Adipose tissue (tissue), 3 donors: ENCODE results near the gene DLGAP4. TPM values are rescaled to one million over a fixed set of nuclear protein-coding genes. Genes with fewer than 3 reads are reported as not detected.

ENCODE experiments used
- H3K27ac ChIP-seq: one replicate; pipeline ENCODE4 v1.5.1; 2013; ENCODE audit warnings: low read depth, low read length
- WGBS, 3 donors: extraction: QIAGEN DNeasy Blood & Tissue Kit; methylation state at CpG; one replicate each; pipeline ENCODE4 v1.1.7; 2013; 5-methylcytosine and 5-hydroxymethylcytosine counted together
- polyA plus RNA-seq, 3 donors: library from polyadenylated mRNA; stranded (reverse); fragments of 200-250 nt; gene quantifications; one replicate each; pipeline ENCODE4 v1.2.3, GENCODE V29; 2013
- donor health status: healthy with polysubstance abuse.
- donor health status: Bipolar disorder and iron deficiency.
- donor health status: healthy.

The DLGAP4 gene
- polyA plus RNA-seq, 3 donors = 20.1 to 41.2 (median 31.9) TPM

DNA sequence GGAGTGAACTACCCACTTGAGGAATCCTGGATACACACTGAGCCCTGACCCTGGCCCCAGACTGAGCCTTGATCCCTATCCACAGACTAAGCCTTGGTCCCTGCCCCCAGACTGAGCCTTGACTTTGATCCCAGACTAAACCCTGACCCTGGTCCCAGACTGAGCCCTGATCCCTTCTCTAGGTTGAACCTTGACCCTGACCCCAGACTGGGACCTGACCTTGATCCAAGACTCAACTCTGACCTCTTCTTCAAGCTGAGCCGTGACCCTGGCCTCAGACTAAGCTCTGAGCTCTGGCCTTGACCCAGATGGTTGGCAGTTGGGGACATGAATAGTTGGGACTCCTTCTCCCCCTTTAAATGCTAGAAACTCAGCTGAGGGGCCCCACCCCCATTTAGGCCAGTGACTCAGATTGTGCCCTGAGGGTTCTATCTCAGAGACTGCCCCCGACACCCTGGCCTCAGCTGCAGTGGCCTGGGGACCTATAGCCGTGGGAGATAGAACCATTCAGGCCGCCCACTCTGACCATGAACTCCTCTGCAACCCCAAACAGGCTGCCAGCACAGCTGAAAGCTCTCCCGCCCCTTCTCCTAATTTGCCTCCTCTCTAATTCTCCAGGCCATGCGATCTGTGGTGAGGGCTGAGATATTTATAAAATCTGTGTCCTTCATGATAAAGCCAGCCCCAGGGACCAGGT, 84.7 kb downstream of the DLGAP4 start:
- H3K27ac ChIP-seq = no peak overlapping the region
- 56 to 59% (median 56%) methylated on average over 6 of the region's 6 CpGs for WGBS, 3 donors

DNA sequence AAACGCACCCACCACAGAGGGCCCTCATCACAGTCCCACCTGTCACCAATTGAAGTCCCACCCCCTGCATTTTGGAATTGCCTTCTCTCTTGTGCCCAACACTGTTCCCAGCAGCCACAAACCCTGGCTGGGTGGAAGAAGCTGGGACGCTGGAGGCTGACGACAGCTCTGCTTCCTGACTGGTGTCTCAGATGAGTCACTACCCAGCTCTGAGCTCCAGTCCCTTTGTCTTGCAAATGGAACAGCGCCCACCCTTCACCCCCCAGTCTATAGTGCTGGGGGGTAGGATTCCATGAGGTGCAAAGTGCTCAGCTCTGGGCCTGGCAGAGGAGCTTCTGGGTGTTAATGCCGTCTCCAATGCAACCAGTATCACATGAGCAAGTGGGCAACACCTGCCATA, 85.3 kb downstream of the DLGAP4 start:
- 25 to 60% (median 39%) methylated on average over 5 of the region's 5 CpGs for WGBS, 3 donors
- no peak overlapping the region for H3K27ac ChIP-seq

DNA sequence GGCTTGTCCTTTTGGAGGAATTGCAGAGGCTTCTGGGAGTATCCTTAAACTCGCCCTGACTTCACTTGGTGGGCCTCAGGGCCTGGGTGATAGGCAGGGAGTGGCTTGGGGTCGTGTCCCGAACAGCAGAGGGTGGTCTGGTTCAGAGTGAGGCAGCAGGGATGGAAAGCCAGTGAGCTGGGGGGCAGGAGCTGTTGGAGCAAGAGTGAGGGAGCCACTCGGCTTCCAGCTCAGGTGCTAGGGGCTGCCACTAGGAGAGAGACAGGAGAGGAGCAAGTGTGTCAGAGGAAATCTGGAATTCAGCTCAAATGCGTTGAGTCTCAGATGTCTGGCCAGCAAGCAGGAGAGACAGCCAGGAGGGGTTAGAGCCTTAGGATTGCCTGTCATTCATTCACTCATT, 85.8 kb downstream of the DLGAP4 start:
- 55 to 63% (median 62%) methylated on average over 5 of the region's 5 CpGs for WGBS, 3 donors
- no peak overlapping the region for H3K27ac ChIP-seq

DNA sequence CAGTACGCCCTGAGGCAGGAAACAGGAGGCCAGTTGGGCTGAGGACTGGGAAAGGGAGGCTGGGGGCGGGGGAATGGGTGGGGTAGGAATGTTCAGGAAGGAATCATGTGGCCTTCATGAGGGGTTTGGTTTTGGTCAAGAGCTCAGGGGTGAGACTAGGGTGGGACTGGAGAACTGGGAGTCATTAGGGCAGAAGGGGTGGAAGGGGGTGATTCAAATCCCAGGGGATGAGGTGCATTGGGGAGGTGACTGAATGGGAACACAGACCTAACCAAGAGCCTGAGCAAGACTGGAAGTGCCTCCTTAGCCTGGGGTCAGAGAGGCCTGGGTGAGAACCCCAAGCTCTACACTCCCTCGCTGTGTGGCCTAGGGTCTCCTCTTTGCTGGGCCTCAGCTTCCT, 86.8 kb downstream of the DLGAP4 start:
- no peak overlapping the region for H3K27ac ChIP-seq
- WGBS, 3 donors = 71 to 88% (median 83%) methylated on average over 3 of the region's 3 CpGs

DNA sequence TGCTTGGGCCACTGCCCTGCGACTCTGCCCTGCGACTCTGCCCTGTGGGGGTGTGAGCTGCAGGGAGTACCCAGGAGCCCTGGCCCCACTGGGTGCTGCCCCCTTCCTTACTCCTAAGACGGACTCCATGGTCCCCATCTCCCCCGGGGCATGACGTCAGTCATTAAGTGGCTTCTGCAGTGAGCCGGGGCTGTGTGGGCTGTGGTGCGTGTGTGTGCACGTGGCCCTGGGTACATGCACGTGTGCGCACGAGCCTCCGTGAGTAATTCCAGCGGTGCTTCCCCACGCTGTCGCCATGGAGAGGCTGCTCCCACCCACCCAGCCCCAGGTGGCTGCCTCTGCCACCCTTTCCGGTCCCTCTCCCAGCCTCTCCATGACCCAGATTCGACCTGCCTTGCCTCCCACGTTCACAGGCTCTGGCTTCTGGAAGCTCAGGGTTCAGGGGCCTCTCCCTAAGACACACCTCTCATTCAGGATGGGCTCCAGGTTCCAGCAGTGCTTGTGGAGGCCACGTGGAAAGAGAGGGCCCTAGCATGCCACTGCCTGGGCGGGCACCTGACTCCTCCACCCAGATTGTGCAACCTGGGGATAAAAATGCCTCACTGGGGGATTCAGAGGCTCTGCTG, 88.3 kb downstream of the DLGAP4 start:
- WGBS, 3 donors = 62 to 65% (median 65%) methylated on average over 20 of the region's 20 CpGs
- no peak overlapping the region for H3K27ac ChIP-seq

DNA sequence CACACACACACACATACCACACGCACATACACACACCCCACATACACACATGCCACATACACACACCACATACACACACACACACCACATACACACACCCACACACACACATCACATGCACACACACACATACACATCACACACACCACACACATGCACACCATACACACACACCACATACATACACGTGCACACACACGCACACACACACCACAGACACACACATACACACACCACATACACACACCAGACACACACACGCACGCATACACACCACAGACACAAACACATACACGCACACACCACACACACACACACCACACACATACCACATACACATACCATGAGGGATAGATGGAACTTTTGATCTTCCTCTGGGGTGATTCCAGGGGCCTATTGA, 90.2 kb downstream of the DLGAP4 start:
- 84 to 88% (median 85%) methylated on average over 5 to 6 of the region's 6 CpGs for WGBS, 3 donors
- no peak overlapping the region for H3K27ac ChIP-seq

DNA sequence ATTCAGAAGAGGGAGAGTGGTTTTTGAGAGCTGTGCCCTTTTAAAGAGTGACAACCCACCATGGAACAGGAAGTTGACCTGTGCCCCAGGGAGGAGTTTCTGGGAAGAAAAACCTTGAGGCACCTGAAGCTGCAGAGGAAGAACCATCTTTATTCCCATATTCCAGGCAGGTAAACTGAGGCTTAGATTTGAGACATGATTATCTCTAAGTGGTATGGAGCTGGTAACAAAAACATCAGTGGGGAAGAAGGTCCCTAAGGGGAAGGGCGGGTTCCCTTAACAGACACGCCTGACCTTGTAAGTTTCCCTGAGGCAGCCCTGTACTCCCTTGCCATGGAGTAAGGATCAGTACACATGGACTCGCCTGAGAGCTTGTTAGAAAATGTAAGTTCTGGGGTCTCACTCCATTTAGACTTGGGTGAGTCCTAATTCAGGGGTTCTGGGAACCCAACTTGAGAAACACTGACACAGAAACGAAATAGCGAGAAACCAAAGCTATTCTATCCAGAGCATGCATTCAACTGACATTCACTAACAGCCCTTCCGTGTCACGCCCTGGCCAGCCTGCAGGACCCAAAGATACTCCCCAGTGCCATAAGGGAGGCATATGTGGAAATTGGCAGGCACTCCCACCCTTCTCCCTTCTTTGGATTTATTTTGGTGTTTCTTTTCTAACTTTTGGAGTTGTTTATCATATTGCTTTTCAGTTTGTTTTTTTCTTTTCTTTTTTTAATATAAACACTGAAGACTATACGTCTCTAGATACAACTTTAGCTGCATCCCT, 90.9 kb downstream of the DLGAP4 start:
- 67 to 71% (median 69%) methylated on average over 8 of the region's 8 CpGs for WGBS, 3 donors
- no peak overlapping the region for H3K27ac ChIP-seq

DNA sequence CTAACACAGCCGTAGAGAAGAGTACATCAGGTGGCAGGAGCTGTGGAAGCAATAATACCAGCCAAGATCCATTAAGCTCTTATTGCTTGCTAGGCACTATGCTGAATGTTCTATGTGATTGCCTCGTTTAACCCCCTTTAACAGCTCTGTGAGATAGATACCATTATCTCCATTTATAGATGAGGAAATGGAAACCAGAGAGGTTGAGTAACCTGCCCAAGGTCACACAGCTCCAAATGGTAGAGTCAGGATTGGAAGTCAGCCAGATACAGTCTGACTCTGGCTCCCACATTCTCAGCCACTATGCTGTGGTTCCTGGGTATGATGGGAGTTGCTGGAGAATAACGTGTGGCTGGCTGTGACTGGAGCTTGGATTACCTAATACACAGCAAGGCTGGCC, 92.4 kb downstream of the DLGAP4 start:
- 59 to 73% (median 63%) methylated on average over 3 of the region's 3 CpGs for WGBS, 3 donors
- H3K27ac ChIP-seq = no peak overlapping the region

DNA sequence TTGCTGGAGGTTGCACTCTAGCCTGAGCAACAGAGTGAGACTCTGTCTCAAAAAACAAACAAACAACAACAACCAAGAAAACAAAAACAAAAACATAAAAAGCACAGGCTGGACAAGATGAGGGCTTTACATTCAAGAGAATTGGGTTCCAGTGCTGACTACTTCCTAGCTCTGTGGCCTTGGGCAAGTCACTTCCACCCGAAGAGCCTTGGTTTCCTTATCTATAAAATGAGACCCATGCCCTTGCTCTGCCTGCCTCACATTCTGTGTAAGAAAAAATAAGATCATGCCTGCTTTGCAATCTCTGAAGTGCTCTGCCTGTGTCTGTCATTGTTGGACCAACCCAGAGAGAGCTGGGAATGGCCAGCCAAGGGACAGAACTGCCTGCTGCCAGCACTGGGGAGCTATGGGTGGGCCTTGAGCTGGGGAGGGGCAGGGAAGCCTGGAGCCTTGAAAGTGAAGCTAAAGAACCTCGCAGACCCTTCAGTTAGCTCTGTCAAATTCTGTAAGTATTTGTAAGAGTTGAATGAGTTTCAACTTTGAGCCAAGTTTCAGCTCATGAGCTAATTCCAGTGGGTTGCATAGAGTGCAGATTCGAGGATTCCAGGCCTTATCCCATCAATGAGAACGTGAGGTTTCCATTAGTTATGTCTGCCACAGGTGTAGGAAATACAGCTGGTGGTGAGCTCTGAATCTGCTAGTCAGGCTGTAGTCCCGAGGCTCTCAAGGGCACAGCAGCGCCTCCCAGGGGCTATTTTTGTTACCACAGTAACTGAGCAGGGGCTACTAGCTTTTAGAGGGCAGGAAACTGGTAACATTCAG, 93.2 kb downstream of the DLGAP4 start:
- H3K27ac ChIP-seq = no peak overlapping the region
- 26 to 37% (median 34%) methylated on average over 6 of the region's 6 CpGs for WGBS, 3 donors

DNA sequence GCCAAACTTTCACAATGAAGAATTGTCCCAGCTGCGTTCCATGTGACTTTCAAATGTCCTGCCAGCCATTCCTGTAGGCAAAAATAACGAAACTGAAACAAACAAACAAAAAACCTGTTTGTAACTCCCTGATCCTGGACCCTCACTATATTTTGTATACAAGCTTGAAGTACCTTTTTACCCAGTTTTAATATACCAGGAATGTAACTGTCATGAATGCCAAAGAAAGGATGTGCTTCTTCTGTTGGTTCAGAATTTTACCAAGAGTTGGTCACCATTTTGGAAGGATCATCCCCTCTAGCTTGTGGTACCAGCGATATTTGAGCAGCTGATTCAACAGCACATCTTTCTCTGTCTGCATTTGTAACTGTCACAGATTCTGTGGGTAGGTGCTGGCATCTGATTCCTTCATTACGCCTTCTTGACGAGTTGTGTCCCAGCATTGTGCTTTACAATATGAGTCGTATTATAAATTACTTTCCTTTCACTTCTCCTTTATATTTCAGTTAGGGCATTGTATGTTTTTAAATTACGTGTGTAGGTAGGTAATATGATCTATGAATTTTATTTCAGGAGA, 93.9 kb downstream of the DLGAP4 start:
- no peak overlapping the region for H3K27ac ChIP-seq
- WGBS, 3 donors = 61 to 68% (median 64%) methylated on average over 7 of the region's 7 CpGs

DNA sequence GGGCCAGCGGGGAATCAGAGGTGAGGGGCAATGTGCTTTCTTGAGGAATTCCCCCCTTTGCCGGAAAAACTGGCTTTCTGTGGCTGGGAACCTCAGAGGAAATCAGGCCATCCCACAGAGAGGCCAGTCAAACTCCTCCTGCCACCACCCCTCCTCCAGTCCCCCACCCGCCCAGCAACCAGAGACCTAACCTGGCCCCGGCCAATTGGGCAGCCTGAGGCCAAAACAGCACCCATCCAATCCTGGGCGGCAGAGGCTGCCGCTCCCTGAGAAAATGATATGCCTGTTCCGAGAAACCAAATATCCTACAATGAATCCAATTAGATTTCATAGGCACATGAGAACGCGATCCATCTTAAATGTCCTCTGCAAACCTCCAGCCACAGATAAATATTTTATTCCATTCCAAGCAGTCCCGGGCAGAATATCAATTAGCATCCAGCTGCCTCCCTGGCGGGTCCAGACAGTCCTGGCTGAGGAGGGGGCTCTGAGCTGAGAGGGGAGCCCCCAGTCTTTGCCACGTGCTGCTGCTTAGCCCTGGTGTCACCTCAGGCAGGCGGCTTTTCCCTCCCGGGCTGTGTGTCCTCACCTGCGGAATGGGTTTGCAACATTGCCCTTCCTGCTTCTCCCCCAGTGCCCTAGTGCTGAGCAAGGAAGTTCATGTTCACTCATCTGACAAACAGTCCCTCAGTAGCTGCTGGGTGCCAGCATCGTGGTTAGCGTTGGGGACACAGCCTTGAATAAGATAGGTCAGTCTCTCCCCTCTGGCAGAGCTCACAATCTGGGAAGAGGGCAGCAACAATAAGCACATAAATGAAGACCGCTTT, 95.0 kb downstream of the DLGAP4 start:
- no peak overlapping the region for H3K27ac ChIP-seq
- 41 to 50% (median 45%) methylated on average over 18 of the region's 18 CpGs for WGBS, 3 donors

DNA sequence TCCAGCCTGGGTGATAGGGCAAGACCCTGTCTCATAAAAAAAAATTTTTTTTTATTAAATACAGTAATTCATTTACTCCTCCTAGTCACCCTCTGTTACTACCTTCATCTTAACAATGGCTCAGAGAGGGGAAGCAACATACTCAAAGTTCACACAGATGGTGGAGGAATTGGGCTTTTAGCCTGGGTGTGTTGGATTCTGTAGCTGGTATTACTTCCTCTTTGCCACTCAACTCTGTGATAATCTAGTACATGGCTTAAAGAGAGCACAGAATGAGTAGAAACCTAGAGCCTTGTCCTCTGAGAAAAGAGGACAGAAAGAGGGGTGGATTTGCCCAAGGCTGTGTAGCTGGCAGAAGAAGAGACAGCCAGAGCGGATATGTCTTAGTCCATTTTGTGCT, 96.6 kb downstream of the DLGAP4 start:
- H3K27ac ChIP-seq = no peak overlapping the region
- WGBS, 3 donors = 92 to 100% (median 92%) methylated on average over 1 of the region's 1 CpG

DNA sequence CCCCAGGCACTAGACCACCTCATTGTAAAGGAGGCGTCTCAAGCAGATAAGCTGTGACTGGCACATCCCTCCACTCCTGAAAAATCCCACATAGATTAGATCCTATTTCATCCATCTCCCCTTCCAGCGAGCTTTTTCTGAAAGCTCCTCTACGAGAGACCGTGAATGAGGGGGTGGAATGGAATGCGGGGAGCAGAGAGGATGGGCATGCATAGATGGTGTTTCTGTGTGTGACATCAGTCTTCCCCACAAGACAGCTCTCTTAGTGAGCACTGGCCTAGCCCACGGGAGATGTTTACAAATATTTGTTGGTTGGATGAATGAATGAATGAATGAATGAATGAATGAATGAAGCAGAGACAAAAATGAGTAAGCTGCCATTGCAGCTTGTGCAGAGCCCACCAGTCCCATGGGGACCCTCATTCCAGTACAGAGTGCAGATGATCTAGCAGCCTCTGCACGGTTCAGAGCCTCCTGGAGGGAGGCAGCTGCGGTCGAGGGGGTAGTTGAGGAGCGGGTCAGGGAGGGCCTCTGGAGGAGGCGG, 98.4 kb downstream of the DLGAP4 start:
- no peak overlapping the region for H3K27ac ChIP-seq
- 77 to 85% (median 80%) methylated on average over 11 of the region's 11 CpGs for WGBS, 3 donors

DNA sequence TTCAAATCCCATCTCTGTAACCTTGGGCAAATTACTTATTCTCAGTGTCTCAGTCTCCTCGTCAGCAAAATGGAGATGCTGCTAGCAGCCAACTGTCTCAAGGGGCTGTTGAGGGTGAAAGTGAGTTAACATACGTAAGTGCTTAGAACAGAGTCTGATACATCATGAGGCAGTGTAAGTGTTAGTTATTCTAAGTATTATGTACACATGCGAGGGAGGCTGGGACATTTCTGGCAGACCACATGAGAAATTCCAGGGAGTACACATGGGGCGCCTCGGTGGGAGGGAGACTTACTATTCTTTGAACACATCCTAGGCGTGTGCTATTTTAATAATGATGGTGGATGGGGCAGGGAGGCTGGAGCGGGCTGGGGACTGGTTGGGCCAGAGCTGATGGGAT, 99.1 kb downstream of the DLGAP4 start:
- 78 to 81% (median 80%) methylated on average over 7 of the region's 7 CpGs for WGBS, 3 donors

DNA sequence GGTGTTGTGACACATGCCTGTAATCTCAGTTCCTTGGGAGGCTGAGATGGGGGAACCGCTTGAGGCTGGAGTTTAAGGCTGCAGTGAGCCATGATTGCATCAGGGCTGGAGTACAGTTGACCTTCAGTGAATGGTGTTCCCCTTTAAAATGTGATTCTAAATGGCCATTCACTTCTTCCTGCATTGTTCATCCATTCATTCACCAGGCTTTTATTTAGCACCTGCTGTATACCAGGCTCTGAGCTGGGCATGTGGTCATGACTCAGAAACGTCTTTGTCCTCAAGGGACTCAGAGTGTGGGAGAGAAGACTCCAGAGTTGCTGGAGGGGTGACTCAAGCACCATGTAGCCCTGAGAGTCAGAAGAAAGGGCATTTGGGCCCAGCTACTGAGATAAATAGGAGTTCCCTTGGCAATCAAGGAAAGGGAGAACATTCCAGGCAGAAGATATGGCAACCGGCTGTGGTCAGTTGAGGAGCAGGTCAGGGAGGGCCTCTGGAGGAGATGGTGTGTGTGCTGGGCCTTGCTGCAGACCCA, 101.1 kb downstream of the DLGAP4 start:
- no peak overlapping the region for H3K27ac ChIP-seq
- 68 to 87% (median 78%) methylated on average over 3 of the region's 3 CpGs for WGBS, 3 donors

More for the DNA sequence above, 99.1 kb downstream of the DLGAP4 start:
- H3K27ac ChIP-seq = no peak overlapping the region

DNA sequence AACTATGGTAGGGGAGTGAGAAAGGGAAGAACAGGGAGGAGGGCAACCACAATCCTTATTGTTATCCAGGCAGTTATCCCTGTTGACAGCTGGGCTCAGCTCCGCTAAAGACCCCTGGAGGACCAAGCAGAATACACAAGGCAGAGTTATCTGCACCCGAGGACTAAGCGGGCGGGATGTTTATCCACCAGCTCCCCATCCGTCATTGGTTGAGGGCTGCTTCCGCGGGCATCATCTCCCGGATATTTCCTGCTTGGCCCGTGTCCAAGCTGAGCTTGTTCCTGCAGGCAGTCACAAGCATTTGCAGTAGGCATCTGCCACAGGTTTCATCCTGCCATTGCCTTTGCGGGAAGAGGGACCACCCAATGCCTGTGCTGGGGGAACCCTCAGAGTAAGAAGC, 102.1 kb downstream of the DLGAP4 start:
- no peak overlapping the region for H3K27ac ChIP-seq
- WGBS, 3 donors = 17 to 26% (median 25%) methylated on average over 10 of the region's 10 CpGs

DNA sequence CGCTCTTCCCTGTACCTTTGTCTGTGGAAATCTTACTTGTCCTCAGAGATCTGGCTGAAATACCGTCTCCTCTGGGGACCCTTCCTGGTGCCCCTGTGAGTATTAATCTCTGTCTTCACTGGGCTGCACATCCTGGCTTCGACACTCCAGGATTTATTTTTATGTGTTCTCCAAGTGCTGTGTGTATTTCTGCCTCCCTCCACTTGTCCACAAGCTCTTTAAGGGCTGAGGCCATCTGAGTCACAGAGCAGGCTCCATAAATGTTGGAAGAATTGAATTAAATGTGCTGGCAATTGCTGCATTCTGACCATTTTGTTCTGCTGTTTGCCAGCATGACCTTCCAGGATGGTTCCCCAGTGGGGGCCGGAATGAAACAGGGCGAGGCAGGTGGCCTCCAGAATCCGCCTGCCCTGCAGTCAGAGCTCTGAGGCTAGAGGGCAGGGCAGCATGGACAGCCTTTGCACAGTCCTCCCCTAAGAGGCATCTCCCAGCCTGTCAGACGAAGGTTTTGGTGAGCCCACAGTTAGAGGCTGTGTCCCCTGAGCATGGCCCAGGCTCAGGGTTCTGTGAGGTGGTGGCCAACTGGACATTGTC, 105.8 kb downstream of the DLGAP4 start:
- 59 to 69% (median 67%) methylated on average over 7 of the region's 7 CpGs for WGBS, 3 donors
- H3K27ac ChIP-seq = no peak overlapping the region
